Measurements from ENCODE around the gene VPS13D. TPM values are rescaled to one million over a fixed set of nuclear protein-coding genes. Genes with fewer than 3 reads are reported as not detected.

The VPS13D gene
- 105 TPM for total RNA-seq
- long read RNA-seq, partial matches to known transcripts, result 14 of 20 reads
- long read RNA-seq, other reads (novel, unspliced or antisense), result 6 of 20 reads

- intact Hi-C loops (cut with DNase I), result loop anchor here (1.0 kb wide), 1 partner anchor 429 kb away; no protein-coding TSS in a partner anchor
- peak; percentile 96 for DNase-seq (ENCODE audit: missing footprints)
- ATAC-seq, result peak; percentile 91
Measured at GRCh38 chr1:12229835-12230548, at the start of gene VPS13D. Gene VPS13D, plus strand, starts transcription at chr1:12230030. Its CDS starts 4,237 bp downstream, at chr1:12234267.

- ATAC-seq (peak; percentile 17), DNase-seq (ENCODE audit: missing footprints) (peak; percentile 88)
- intact Hi-C loops (cut with DNase I), result loop anchor here (5.0 kb wide), 1 partner anchor 38 kb away; no protein-coding TSS in a partner anchor
Measured at GRCh38 chr1:12180315-12180714, 49.5 kb upstream of the VPS13D start.

- DNase-seq (ENCODE audit: missing footprints) (peak; percentile 34), ATAC-seq (no peak)
- intact Hi-C loops (cut with DNase I), result loop anchor here (5.0 kb wide), 1 partner anchor 39 kb away; no protein-coding TSS in a partner anchor
Measured at GRCh38 chr1:12180903-12181302, 48.9 kb upstream of the VPS13D start.

GRCh38 chr1:12181568-12181967, 48.3 kb upstream of the VPS13D start:
- DNase-seq (ENCODE audit: missing footprints) (peak; percentile 50), ATAC-seq (no peak)
- intact Hi-C loops (cut with DNase I), result loop anchor here (5.0 kb wide), 1 partner anchor 39 kb away; no protein-coding TSS in a partner anchor

GRCh38 chr1:12182410-12182984, 47.3 kb upstream of the VPS13D start:
- intact Hi-C loops (cut with DNase I), result loop anchor here (5.0 kb wide), 1 partner anchor 40 kb away; no protein-coding TSS in a partner anchor
- ATAC-seq (no peak), DNase-seq (ENCODE audit: missing footprints) (peak; percentile 25)

GRCh38 chr1:12183095-12183794, 46.6 kb upstream of the VPS13D start:
- ATAC-seq (no peak), DNase-seq (ENCODE audit: missing footprints) (peak; percentile 63)
- intact Hi-C loops (cut with DNase I), result loop anchor here (5.0 kb wide), 1 partner anchor 41 kb away; no protein-coding TSS in a partner anchor

GRCh38 chr1:12184008-12184681, 45.7 kb upstream of the VPS13D start:
- ATAC-seq, result peak; percentile 85
- intact Hi-C loops (cut with DNase I), result loop anchor here (5.0 kb wide), 1 partner anchor 42 kb away; no protein-coding TSS in a partner anchor

GRCh38 chr1:12185036-12185917, 44.6 kb upstream of the VPS13D start:
- no peak for DNase-seq (ENCODE audit: missing footprints)
- peak; percentile 1 for ATAC-seq
- intact Hi-C loops (cut with DNase I), result no loop called here

More at GRCh38 chr1:12184008-12184681, 45.7 kb upstream of the VPS13D start:
- peak; percentile 92 for DNase-seq (ENCODE audit: missing footprints)

- intact Hi-C loops (cut with DNase I), result no loop called here
- no peak for DNase-seq (ENCODE audit: missing footprints)
- ATAC-seq, result peak; percentile 7
Measured at GRCh38 chr1:12185918-12186678, 43.7 kb upstream of the VPS13D start.

- intact Hi-C loops (cut with DNase I), result no loop called here
- ATAC-seq (no peak), DNase-seq (ENCODE audit: missing footprints) (no peak)
Measured at GRCh38 chr1:12186679-12186985, 43.2 kb upstream of the VPS13D start.

- no peak for ATAC-seq
- intact Hi-C loops (cut with DNase I), result no loop called here
Measured at GRCh38 chr1:12188115-12188514, 41.7 kb upstream of the VPS13D start.

GRCh38 chr1:12188657-12189327, 41.0 kb upstream of the VPS13D start:
- ATAC-seq, result no peak

More at GRCh38 chr1:12188115-12188514, 41.7 kb upstream of the VPS13D start:
- no peak for DNase-seq (ENCODE audit: missing footprints)

GRCh38 chr1:12189328-12189682, 40.5 kb upstream of the VPS13D start:
- ATAC-seq, result no peak
- peak; percentile 26 for DNase-seq (ENCODE audit: missing footprints)
- intact Hi-C loops (cut with DNase I), result no loop called here

More at GRCh38 chr1:12188657-12189327, 41.0 kb upstream of the VPS13D start:
- intact Hi-C loops (cut with DNase I), result no loop called here
- DNase-seq (ENCODE audit: missing footprints), result peak; percentile 42

- intact Hi-C loops (cut with DNase I), result no loop called here
- DNase-seq (ENCODE audit: missing footprints) (peak; percentile 60), ATAC-seq (no peak)
Measured at GRCh38 chr1:12191242-12192032, 38.4 kb upstream of the VPS13D start.

GRCh38 chr1:12194666-12195216, 35.1 kb upstream of the VPS13D start:
- ATAC-seq, result no peak
- intact Hi-C loops (cut with DNase I), result no loop called here
- peak; percentile 53 for DNase-seq (ENCODE audit: missing footprints)

GRCh38 chr1:12195416-12195815, 34.4 kb upstream of the VPS13D start:
- no peak for ATAC-seq
- intact Hi-C loops (cut with DNase I), result no loop called here
- peak; percentile 16 for DNase-seq (ENCODE audit: missing footprints)

Measured in Right ventricle myocardium inferior (tissue), 1 donor.